HG03378 (cell line): Measurements from ENCODE around the gene DNAH7.

Experiments used
- ATAC-seq: cut with Tn5 transposase; IDR thresholded peaks from one replicate; pipeline ENCODE4 v1.9.1; 2021; ENCODE audit warnings: mild to moderate bottlenecking, moderate library complexity; ENCODE audit not compliant: unreplicated experiment

DNAH7 gene

GRCh38 chr2:195815083-195815482 is 253.6 kb downstream of the DNAH7 start:
- ATAC-seq, result no peak

- ATAC-seq, result no peak
Observed at GRCh38 chr2:195813421-195813820, 255.2 kb downstream of the DNAH7 start.

GRCh38 chr2:195810340-195811098 is 258.1 kb downstream of the DNAH7 start:
- no peak for ATAC-seq

- ATAC-seq, result no peak
Observed at GRCh38 chr2:195808189-195808588, 260.4 kb downstream of the DNAH7 start.

- no peak for ATAC-seq
Observed at GRCh38 chr2:195805283-195805976, 263.2 kb downstream of the DNAH7 start.

GRCh38 chr2:195795879-195796278 is 272.8 kb downstream of the DNAH7 start:
- ATAC-seq, result no peak

- no peak for ATAC-seq
Observed at GRCh38 chr2:195793881-195794280, 274.8 kb downstream of the DNAH7 start.

- ATAC-seq, result no peak
Observed at GRCh38 chr2:195782156-195782555, 286.5 kb downstream of the DNAH7 start.

- ATAC-seq, result no peak
Observed at GRCh38 chr2:195779491-195779890, 289.1 kb downstream of the DNAH7 start.

- ATAC-seq, result no peak
Observed at GRCh38 chr2:195769975-195770374, 298.7 kb downstream of the DNAH7 start.

- ATAC-seq, result no peak
Observed at GRCh38 chr2:195768431-195768830, 300.2 kb downstream of the DNAH7 start.

GRCh38 chr2:195766691-195767090 is 301.9 kb downstream of the DNAH7 start:
- no peak for ATAC-seq

- ATAC-seq, result no peak
Observed at GRCh38 chr2:195763866-195764265, 304.8 kb downstream of the DNAH7 start.

GRCh38 chr2:195759877-195760276 is 308.8 kb downstream of the DNAH7 start:
- no peak for ATAC-seq

- ATAC-seq, result no peak
Observed at GRCh38 chr2:195758846-195759245, 309.8 kb downstream of the DNAH7 start.

GRCh38 chr2:195756218-195756942 is 312.3 kb downstream of the DNAH7 start:
- no peak for ATAC-seq

- no peak for ATAC-seq
Observed at GRCh38 chr2:195741191-195741590, 327.4 kb downstream of the DNAH7 start.

- no peak for ATAC-seq
Observed at GRCh38 chr2:195737511-195738325, 330.9 kb downstream of the DNAH7 start.

- no peak for ATAC-seq
Observed at GRCh38 chr2:195735347-195735746, 333.3 kb downstream of the DNAH7 start.

GRCh38 chr2:195734931-195735330 is 333.7 kb downstream of the DNAH7 start:
- ATAC-seq, result no peak

GRCh38 chr2:195734395-195734794 is 334.2 kb downstream of the DNAH7 start:
- ATAC-seq, result no peak
